ENCODE data around the gene CYP26A1.
"Not testable (repeated sequence)": the region's sequence is repeated elsewhere in the genome, so short reads cannot be mapped to it uniquely, and the experiment has no call there.

DNA sequence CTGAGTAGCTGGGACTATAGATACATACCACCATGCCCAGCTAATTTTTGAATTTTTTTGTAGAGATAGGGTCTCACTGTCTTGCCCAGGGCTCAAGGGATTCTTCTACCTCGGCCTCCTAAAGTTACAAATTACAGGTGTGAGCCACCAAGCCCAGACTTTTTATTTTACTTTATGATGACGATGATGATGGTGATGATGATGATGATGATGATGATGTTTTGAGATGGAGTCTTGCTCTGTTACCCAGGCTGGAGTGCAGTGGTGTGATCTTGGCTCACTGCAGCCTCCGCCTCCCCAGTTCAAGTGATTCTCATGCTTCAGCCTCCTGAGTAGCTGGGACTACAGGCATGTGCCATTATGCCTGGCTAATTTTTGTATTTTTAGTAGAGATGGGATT is 27.5 kb downstream of the CYP26A1 start:
- TF ChIP-seq TAF1 (IDR thresholded peaks at IDR 0.05; ENCODE audit: borderline replicate concordance, low read depth, low read length); POLR2A (IDR thresholded peaks at IDR 0.05; ENCODE audit: low read depth, low read length); POLR2AphosphoS5 (IDR thresholded peaks at IDR 0.05; ENCODE audit: low read depth, low read length): not testable (repeated sequence)
